Stimulated activated CD8-positive, alpha-beta memory T cell treated with anti-CD3 and anti-CD28 coated beads, Interleukin-12 subunit alpha, Interleukin-12 subunit beta, amount 100 ng/mL, for 4 hours (primary cell): ENCODE data around the gene TM9SF4.

Experiments used
- DNase-seq: peaks from one replicate; pipeline ENCODE4 v3.0.0-alpha.2; 2020; ENCODE audit warnings: low read depth

Gene TM9SF4

DNA sequence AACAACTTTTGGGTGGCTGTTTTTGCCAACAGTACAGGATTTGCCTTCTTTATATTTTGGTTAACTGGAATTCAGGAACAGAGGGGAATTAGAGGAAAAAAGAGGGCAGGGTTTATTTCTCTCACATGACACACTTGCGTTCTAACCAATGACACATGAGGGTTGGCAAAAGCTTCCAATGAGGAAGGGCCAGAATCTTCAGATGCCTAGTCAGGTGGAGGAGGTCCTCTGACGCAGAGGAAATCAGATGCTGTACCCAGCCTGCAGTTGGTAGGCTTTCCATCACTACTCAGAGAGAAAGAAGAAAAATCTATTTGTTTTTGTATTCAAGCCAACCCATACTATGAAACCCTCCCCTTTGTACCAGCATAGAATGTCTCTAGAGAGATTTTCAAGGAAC lies 20.8 kb downstream of the TM9SF4 start:
- DNase-seq: no peak

DNA sequence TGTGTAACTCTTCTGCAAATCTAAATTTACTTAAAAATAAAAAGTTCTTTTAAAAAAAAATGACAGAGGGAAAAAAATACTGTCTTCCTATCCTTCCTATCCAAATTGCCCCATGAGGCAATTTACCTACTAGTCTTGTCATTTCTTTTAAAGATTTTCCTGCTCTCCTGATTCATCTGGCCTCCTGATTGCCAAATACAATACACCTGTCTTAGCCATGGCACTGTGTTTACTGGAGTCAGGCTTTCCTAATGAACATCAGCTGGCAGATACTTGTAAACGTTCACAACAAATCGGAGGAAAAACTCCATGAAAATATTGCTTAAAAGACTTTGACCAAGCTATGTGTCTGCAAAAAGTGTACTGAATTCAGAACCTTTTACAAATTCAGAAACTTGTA lies 21.5 kb downstream of the TM9SF4 start:
- DNase-seq: no peak

- DNase-seq: no peak
Measured at GRCh38 chr20:32132911-32133549, 23.5 kb downstream of the TM9SF4 start.

DNA sequence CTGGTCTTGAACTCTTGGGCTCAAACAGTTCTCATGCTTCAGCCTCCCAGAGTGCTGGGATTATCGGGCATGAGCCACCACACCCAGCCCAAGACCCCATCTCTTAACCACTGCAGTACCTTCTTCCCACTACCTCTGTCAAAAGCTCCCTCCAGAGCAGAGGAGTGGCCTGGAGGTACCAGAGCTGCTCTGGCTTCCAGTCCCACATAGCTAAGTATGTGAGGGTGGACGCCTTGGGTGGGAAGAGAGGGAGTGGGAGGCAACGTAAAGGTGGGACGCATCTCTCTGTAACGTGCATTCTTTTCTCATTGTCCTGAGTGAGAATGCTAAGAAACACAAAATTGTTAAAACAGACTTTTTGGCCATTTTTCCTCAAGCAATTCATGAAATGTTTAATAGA lies 24.5 kb downstream of the TM9SF4 start:
- DNase-seq: no peak

DNA sequence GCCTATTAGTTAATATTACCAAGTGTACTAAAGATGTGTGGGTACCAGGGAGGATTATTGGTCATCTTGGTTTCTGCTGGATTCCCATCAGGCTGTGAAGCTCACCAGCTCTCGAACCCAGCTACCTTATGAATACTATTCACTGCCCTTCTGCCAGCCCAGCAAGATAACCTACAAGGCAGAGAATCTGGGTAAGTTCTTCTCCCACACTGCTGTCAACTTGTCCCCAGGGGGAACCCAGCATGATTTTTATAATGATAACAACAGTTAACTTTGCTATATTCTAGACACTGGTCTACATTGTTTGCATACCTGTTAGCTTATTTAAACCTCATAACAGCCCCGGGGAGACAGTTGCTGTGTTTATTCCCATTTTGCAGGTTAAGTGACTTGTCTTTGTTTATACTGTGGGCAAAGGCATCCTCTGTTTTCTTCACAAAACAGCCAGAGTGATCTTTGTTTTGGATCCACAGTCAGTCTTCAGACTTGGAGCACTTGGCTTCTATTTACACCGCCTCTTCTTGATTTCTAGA lies 26.5 kb downstream of the TM9SF4 start:
- DNase-seq: no peak

GRCh38 chr20:32138921-32139320 lies 29.4 kb downstream of the TM9SF4 start:
- no peak for DNase-seq

GRCh38 chr20:32139947-32140346 lies 30.4 kb downstream of the TM9SF4 start:
- no peak for DNase-seq

DNA sequence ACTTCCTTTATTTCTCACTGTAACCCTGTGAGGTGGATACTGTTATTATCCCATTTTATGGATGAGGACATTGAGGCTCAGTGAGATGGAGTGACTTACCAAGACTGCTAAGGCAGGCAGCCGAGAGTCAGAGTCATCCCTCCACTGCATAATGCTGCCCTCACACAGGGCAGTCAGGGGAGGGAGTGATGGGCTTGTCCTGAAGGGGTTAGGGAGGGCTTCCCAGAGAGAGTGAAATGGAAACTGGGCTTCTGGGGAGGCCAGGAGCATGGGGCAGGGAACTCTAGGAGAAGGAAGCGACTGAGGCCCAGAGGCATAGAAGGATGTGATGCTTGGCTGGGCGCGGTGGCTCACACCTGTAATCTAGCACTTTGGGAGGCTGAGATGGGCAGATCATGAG lies 31.1 kb downstream of the TM9SF4 start:
- DNase-seq: no peak

GRCh38 chr20:32141465-32141980 lies 32.0 kb downstream of the TM9SF4 start:
- DNase-seq: no peak

DNA sequence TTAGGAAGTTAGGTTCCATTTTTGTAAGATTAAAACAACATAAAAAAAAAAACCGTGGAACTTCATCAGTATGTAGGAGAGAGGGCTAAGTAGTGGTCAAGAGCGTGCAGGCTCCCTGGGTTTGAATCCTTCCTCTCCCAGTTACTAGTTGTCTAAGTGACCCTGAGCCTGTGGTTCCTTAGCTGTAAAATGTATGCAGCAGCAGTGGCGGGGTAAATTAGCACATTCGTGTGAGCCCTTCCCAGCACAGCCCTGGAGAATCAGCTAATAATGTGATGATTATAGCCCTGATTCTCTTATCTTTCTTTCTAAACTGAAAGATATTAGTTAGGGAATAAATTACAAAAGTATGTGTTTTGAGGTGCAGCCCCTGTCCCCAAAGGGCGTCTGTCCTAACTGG lies 32.6 kb downstream of the TM9SF4 start:
- no peak for DNase-seq

- DNase-seq: no peak
Measured at GRCh38 chr20:32142991-32143390, 33.5 kb downstream of the TM9SF4 start.

GRCh38 chr20:32144898-32145662 lies 35.6 kb downstream of the TM9SF4 start:
- no peak for DNase-seq

DNA sequence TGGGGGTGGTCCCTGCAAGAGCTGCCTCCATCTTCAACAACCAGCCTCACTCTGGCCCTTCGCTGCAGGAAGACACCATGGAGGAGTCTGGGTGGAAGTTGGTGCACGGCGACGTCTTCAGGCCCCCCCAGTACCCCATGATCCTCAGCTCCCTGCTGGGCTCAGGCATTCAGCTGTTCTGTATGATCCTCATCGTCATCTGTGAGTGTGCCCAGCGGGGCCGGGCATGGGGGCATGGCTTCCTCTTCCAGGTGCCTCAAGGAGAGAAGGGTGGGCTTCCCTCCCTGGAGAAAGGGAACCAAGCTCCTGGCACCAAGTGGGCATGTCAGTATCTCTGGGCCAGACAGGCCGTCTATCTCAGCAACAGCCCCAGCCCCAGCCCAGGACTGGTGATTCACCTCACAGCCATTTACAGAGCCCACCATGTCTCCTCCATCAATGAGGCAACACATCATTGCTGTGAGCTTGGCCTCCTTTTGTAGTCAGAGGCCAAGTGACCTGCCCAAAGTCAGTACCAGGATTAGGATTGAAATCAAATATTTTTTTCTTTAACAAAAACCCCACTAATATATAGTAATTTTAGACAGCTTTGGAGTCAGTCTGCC lies 40.2 kb downstream of the TM9SF4 start:
- DNase-seq: no peak

GRCh38 chr20:32150291-32150848 lies 40.9 kb downstream of the TM9SF4 start:
- no peak for DNase-seq

GRCh38 chr20:32152421-32153155 lies 43.1 kb downstream of the TM9SF4 start:
- no peak for DNase-seq

DNA sequence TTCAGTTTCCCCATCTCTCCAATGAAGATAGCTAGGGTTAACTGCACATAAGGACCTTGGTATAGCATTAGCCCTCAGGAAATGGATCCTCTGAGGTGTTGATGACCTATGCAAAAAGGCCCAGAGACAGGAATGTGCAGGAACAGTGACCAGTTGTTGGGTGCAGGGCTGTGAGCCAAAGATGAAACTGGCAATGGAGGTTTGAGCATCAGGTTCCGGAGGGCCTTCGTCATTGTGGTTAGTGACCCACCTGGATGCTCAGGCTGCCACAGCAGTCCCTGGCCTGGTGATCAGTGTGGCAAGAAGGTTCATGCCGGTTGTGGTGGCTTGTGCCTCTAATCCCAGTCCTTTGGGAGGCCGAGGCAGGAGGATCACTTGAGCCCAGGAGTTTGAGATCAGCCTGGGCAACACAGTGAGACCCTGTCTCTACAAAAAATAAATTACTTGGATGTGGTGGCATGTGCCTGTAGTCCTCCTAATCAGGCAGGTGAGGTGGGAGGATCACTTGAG lies 43.7 kb downstream of the TM9SF4 start:
- no peak for DNase-seq

DNA sequence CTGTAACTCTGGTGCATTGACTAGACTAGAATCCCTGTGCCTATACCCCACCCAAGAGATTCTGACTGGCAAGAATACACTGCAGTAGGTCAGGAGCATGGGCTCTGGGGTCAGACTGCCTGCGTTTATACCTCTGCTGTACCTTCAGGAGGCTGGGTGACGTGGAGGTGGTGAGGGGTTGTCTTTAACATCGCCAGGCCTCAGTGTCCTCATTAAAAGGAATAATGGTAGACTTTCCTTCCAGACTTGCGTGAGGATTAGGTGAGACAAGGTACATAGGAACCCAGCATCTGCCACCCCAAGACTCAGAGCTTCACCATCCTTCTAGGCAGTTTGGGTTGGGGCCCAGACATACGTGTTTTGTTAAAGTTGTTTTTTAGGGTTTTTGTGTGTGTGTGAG lies 44.3 kb downstream of the TM9SF4 start:
- DNase-seq: no peak

DNA sequence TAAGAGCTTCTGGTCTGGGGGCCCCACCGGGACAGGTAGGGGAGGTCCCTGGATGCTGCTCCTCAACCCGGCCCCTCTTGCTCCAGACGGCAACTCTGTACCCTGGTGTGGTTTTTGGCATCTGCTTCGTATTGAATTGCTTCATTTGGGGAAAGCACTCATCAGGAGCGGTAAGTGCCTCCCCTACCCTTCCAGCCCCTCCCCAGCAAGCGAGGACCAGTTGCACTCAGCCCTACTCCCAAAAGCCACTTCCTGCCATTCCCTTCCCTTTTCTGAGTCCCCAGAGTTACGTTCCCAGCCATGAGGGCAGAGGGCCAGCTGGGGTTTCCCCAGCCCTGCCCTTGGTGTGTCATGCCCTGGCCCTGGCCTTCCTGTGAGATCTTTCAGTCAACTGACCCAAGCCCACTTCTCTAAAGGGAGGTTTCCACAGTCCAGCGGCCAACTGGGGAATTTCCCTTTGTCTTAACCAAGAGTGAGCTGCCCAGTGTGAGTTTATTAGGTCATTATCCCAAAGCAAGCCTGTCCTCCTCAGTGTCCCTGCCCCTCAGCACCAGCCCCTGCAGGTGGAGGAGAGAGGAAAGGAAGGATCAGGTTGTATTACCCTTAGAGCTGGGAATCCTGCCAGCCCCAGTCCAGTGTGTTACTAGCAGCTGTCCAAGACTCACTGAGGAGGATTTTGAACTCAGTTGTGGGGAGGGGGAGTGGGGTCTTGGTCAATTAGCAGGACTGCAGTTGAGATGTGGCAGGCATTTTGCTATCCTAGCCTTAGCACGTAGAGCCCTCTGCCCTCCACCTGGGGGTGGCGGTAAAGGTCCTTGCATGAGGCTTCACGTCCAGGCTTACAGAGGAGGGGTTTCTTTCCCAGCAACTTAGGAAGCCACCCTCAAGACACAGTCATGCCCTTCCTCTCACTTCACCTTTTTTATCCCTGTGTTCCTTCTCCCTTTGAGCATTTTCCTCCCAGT lies 45.8 kb downstream of the TM9SF4 start:
- DNase-seq: no peak

DNA sequence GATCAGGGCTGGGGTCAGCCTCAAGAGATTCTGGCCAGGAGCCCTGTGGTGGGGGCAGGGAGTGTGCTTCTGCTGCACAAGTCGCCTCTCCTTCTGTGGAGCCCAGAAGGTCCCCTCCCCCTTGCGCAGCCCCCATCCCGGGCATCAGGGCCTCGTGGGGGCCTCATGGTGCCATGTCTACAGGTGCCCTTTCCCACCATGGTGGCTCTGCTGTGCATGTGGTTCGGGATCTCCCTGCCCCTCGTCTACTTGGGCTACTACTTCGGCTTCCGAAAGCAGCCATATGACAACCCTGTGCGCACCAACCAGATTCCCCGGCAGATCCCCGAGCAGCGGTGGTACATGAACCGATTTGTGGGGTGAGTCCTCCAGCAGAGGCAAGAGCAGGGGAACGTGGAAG lies 48.1 kb downstream of the TM9SF4 start:
- no peak for DNase-seq

DNA sequence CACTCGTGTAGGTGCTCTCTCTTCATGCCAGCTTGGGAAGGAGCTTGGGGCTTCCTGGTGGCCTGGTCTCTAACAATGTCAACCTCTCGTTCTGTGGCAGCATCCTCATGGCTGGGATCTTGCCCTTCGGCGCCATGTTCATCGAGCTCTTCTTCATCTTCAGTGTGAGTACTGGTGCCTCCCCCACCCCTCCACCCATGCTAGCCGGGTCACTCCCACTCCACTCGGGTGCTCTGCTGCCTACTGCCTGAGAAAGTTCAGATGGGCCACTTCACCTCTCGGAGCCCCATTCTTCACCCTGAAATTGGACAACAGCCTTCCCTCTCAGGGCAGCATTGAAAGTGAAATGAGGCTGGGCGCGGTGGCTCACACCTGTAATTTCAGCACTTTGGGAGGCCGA lies 48.8 kb downstream of the TM9SF4 start:
- DNase-seq: no peak
